ENCODE results near the gene LSM12.
A peak's percentile ranks its signal among the peaks of the same experiment; 100 is the strongest.

The LSM12 gene

GRCh38 chr17:44095647-44096496 lies 29.4 kb upstream of the LSM12 start:
- peak; percentile 92 for DNase-seq (ENCODE audit: low read depth, low spot score)

GRCh38 chr17:44095388-44095646 lies 28.8 kb upstream of the LSM12 start:
- no peak for DNase-seq (ENCODE audit: low read depth, low spot score)

- no peak for DNase-seq (ENCODE audit: low read depth, low spot score)
Observed at GRCh38 chr17:44094701-44095387, 28.4 kb upstream of the LSM12 start.

GRCh38 chr17:44093231-44093900 lies 26.9 kb upstream of the LSM12 start:
- no peak for DNase-seq (ENCODE audit: low read depth, low spot score)

- no peak for DNase-seq (ENCODE audit: low read depth, low spot score)
Observed at GRCh38 chr17:44092051-44092450, 25.6 kb upstream of the LSM12 start.

- DNase-seq (ENCODE audit: low read depth, low spot score), result no peak
Observed at GRCh38 chr17:44091200-44091997, 24.9 kb upstream of the LSM12 start.

- no peak for DNase-seq (ENCODE audit: low read depth, low spot score)
Observed at GRCh38 chr17:44088254-44088653, 21.8 kb upstream of the LSM12 start.

GRCh38 chr17:44087319-44087718 lies 20.8 kb upstream of the LSM12 start:
- DNase-seq (ENCODE audit: low read depth, low spot score), result no peak

- DNase-seq (ENCODE audit: low read depth, low spot score), result peak; percentile 80
Observed at GRCh38 chr17:44086364-44087311, 20.2 kb upstream of the LSM12 start.

GRCh38 chr17:44085908-44086307 lies 19.4 kb upstream of the LSM12 start:
- no peak for DNase-seq (ENCODE audit: low read depth, low spot score)

- no peak for DNase-seq (ENCODE audit: low read depth, low spot score)
Observed at GRCh38 chr17:44084921-44085320, 18.4 kb upstream of the LSM12 start.

- no peak for DNase-seq (ENCODE audit: low read depth, low spot score)
Observed at GRCh38 chr17:44084131-44084538, 17.7 kb upstream of the LSM12 start.

- no peak for DNase-seq (ENCODE audit: low read depth, low spot score)
Observed at GRCh38 chr17:44083250-44083849, 16.9 kb upstream of the LSM12 start.

- no peak for DNase-seq (ENCODE audit: low read depth, low spot score)
Observed at GRCh38 chr17:44082256-44082927, 15.9 kb upstream of the LSM12 start.

GRCh38 chr17:44081681-44082080 lies 15.2 kb upstream of the LSM12 start:
- no peak for DNase-seq (ENCODE audit: low read depth, low spot score)

- no peak for DNase-seq (ENCODE audit: low read depth, low spot score)
Observed at GRCh38 chr17:44079877-44080821, 13.7 kb upstream of the LSM12 start.

GRCh38 chr17:44078412-44078811 lies 11.9 kb upstream of the LSM12 start:
- no peak for DNase-seq (ENCODE audit: low read depth, low spot score)

- DNase-seq (ENCODE audit: low read depth, low spot score), result no peak
Observed at GRCh38 chr17:44077595-44077909, 11.1 kb upstream of the LSM12 start.

Measured in iPS DF 19.7 (cell line).